GM23338 (cell line): ENCODE results near the gene TSPAN32. TPM values are rescaled to one million over a fixed set of nuclear protein-coding genes. Genes with fewer than 3 reads are reported as not detected.

ENCODE experiments used
- ATAC-seq: fragments of 200-7000 bp; cut with Tn5 transposase; 3 replicates; pipeline ENCODE4 v1.9.1; 2020
- DNase-seq: peaks from one replicate; pipeline ENCODE4 v3.0.0-alpha.2; 2015; ENCODE audit warnings: low spot score
- H2AFZ ChIP-seq: fragments of 200-600 bp; sonication (generic); 2 replicates; pipeline ENCODE4 v1.8.0; 2016; ENCODE audit warnings: antibody characterized with exemption, mild to moderate bottlenecking, moderate library complexity
- H3F3A ChIP-seq: fragments of 200-600 bp; sonication (generic); replicated peaks from 2 replicates; pipeline ENCODE4 v1.8.0; 2017; ENCODE audit warnings: antibody characterized with exemption, mixed run types, low read depth
- H3K27ac ChIP-seq: fragments of 200-600 bp; sonication (generic); 2 replicates; pipeline ENCODE4 v1.6.1; 2016; ENCODE audit warnings: low read depth
- H3K27me3 ChIP-seq: fragments of 200-600 bp; sonication (generic); 2 replicates; pipeline ENCODE4 v1.8.0; 2016; ENCODE audit warnings: mild to moderate bottlenecking, mixed run types, moderate library complexity; ENCODE audit not compliant: insufficient read depth
- H3K36me3 ChIP-seq: fragments of 200-600 bp; sonication (generic); 2 replicates; pipeline ENCODE4 v1.8.0; 2016; ENCODE audit warnings: mild to moderate bottlenecking; ENCODE audit not compliant: insufficient read depth
- H3K4me1 ChIP-seq: fragments of 200-600 bp; sonication (generic); 2 replicates; pipeline ENCODE4 v1.8.0; 2016; ENCODE audit warnings: mild to moderate bottlenecking, moderate library complexity; ENCODE audit not compliant: insufficient read depth
- H3K4me2 ChIP-seq: fragments of 200-600 bp; sonication (generic); 2 replicates; pipeline ENCODE4 v1.7.1; 2017; ENCODE audit warnings: mixed run types
- H3K4me3 ChIP-seq: fragments of 200-600 bp; sonication (generic); 2 replicates; pipeline ENCODE4 v1.6.1; 2016; ENCODE audit warnings: mixed run types
- H3K79me2 ChIP-seq: fragments of 200-600 bp; sonication (generic); replicated peaks from 2 replicates; pipeline ENCODE4 v1.8.0; 2017; ENCODE audit warnings: mild to moderate bottlenecking; ENCODE audit not compliant: insufficient read depth
- H3K9me2 ChIP-seq: fragments of 200-600 bp; sonication (generic); 2 replicates; pipeline ENCODE4 v1.8.0; 2017; ENCODE audit not compliant: insufficient read depth
- H4K20me1 ChIP-seq: fragments of 200-600 bp; sonication (generic); replicated peaks from 2 replicates; pipeline ENCODE4 v1.8.0; 2017; ENCODE audit warnings: mild to moderate bottlenecking; ENCODE audit not compliant: insufficient read depth
- H3K27ac Mint-ChIP-seq: 2 replicates; pipeline ENCODE4 v1.8.0; 2020; ENCODE audit warnings: inconsistent platforms, mild to moderate bottlenecking, moderate library complexity, mixed read lengths
- H3K27me3 Mint-ChIP-seq: 3 replicates; pipeline ENCODE4 v1.8.0; 2022; ENCODE audit warnings: low read depth, mild to moderate bottlenecking, moderate library complexity, mixed read lengths, inconsistent platforms; ENCODE audit not compliant: insufficient read depth, poor library complexity
- H3K36me3 Mint-ChIP-seq: 3 replicates; pipeline ENCODE4 v1.8.0; 2021; ENCODE audit warnings: low read depth, mild to moderate bottlenecking, inconsistent platforms, moderate library complexity, mixed read lengths
- H3K4me1 Mint-ChIP-seq: 3 replicates; pipeline ENCODE4 v1.8.0; 2020; ENCODE audit warnings: mild to moderate bottlenecking, inconsistent platforms, mixed read lengths
- H3K4me3 Mint-ChIP-seq: 3 replicates; pipeline ENCODE4 v1.8.0; 2021; ENCODE audit warnings: moderate library complexity, mild to moderate bottlenecking, inconsistent platforms, mixed read lengths
- H3K9me3 Mint-ChIP-seq: 3 replicates; pipeline ENCODE4 v1.8.0; 2020; ENCODE audit warnings: moderate library complexity, mild to moderate bottlenecking, inconsistent platforms, mixed read lengths
- CTCF ChIP-seq, 2 experiments: fragments of 200-600 bp in 1 of 2; sonication (generic) in 1 of 2; conservative IDR thresholded peaks; 2 replicates each; pipeline versions ENCODE4 v1.5.1 to v1.6.1; 2016 to 2017; ENCODE audit warnings: antibody characterized with exemption in 2 of 2, low read depth in 2 of 2, mild to moderate bottlenecking in 2 of 2, moderate library complexity in 1 of 2
- ETS1 ChIP-seq: IDR thresholded peaks from 2 replicates; pipeline ENCODE4 v1.6.1; 2016; ENCODE audit warnings: antibody characterized with exemption
- EZH2 ChIP-seq: fragments of 200-600 bp; sonication (generic); IDR thresholded peaks from one replicate; pipeline ENCODE4 v1.8.0; 2017; ENCODE audit warnings: antibody characterized with exemption, mild to moderate bottlenecking, low read depth; ENCODE audit not compliant: unreplicated experiment
- NANOG ChIP-seq: IDR thresholded peaks from 2 replicates; pipeline ENCODE4 v1.6.1; 2016; ENCODE audit warnings: antibody characterized with exemption, borderline replicate concordance
- STAT1 ChIP-seq: IDR thresholded peaks from one replicate; pipeline ENCODE4 v1.6.1; 2016; ENCODE audit warnings: antibody characterized with exemption; ENCODE audit not compliant: unreplicated experiment
- ZNF114 ChIP-seq: fragments of 250-450 bp; sonication (Bioruptor Pico); IDR thresholded peaks from 2 replicates; pipeline ENCODE4 v1.5.0; 2020; ENCODE audit warnings: mild to moderate bottlenecking, moderate library complexity
- ZNF462 ChIP-seq: fragments of 250-450 bp; sonication (Bioruptor Pico); IDR thresholded peaks from 2 replicates; pipeline ENCODE4 v1.5.0; 2020; ENCODE audit warnings: mild to moderate bottlenecking, moderate library complexity
- polyA plus RNA-seq: library from polyadenylated mRNA; unstranded; fragments of >200 nt; fragmentation: Nextera tagmentation; extraction: Ambion mirVana; gene quantifications from 2 replicates; pipeline ENCODE4 v1.2.1, GENCODE V29; 2016
- total RNA-seq: library from RNA; depleted of rRNA; stranded (reverse); fragments of >200 nt; shearing (Covaris generic); gene quantifications from 2 replicates; pipeline ENCODE4 v1.2.3, GENCODE V29; 2014

The TSPAN32 gene
- total and polyA plus RNA-seq, 2 experiments from 2014 or later, result not detected

- H3K4me3 Mint-ChIP-seq, result no peak overlapping the region
- no peak for TF ChIP-seq STAT1
- peak in 1 of 2 experiments; percentile 47; a peak in 3 of 4 replicates for TF ChIP-seq CTCF (conservative IDR thresholded peaks at IDR 0.05; ENCODE audit: low read depth in 2 of 2)
- ATAC-seq, result peak; percentile 60
- Histone ChIP-seq H4K20me1 (no peaks in the 10 kb centered on the region), H3K79me2 (no peaks in the 10 kb centered on the region), H3K4me1 (no peaks in the 10 kb centered on the region), H2AFZ (no peak overlapping the region), H3K4me3 (no peak overlapping the region), H3K9me2 (no peaks in the 10 kb centered on the region), H3K27ac (no peak overlapping the region), H3K27me3 (no peaks in the 10 kb centered on the region), H3F3A (no peaks in the 10 kb centered on the region), H3K4me2 (no peak overlapping the region), H3K36me3 (no peaks in the 10 kb centered on the region)
- DNase-seq, result peak; percentile 42
- no peaks in the 10 kb centered on the region for H3K9me3 Mint-ChIP-seq
- H3K27me3 Mint-ChIP-seq, result peaks cover 10% of the 10 kb centered on the region
- H3K4me1 Mint-ChIP-seq, result 0 out of 3 replicates have a peak, but pooled peaks cover 2% of the 10 kb centered on the region
- H3K36me3 Mint-ChIP-seq, result no peaks in the 10 kb centered on the region
- no peak overlapping the region for H3K27ac Mint-ChIP-seq
Measured at GRCh38 chr11:2312232-2313042, 10.6 kb downstream of the TSPAN32 start.

- Histone ChIP-seq H3K9me2 (no peaks in the 10 kb centered on the region), H3K4me2 (no peak overlapping the region)
- no peak overlapping the region for H3K27ac Mint-ChIP-seq
- TF ChIP-seq ZNF114 (no peak), EZH2 (no peak), ZNF462 (no peak), NANOG (no peak), STAT1 (no peak), ETS1 (no peak)
Measured at GRCh38 chr11:2313051-2313951, 11.5 kb downstream of the TSPAN32 start.

More at GRCh38 chr11:2313051-2313951, 11.5 kb downstream of the TSPAN32 start:
- DNase-seq (no peak), ATAC-seq (no peak)
- no peaks in the 10 kb centered on the region for H3K4me1 Mint-ChIP-seq
- Histone ChIP-seq H3K4me1 (no peaks in the 10 kb centered on the region), H3K27me3 (no peaks in the 10 kb centered on the region), H2AFZ (no peak overlapping the region), H3F3A (no peaks in the 10 kb centered on the region), H3K4me3 (no peak overlapping the region), H3K36me3 (no peaks in the 10 kb centered on the region), H3K27ac (no peak overlapping the region), H4K20me1 (no peaks in the 10 kb centered on the region), H3K79me2 (no peaks in the 10 kb centered on the region)
- H3K36me3 Mint-ChIP-seq, result no peaks in the 10 kb centered on the region; the same call in 2 of the 3 replicates
- H3K9me3 Mint-ChIP-seq, result peaks cover 3% of the 10 kb centered on the region; the same call in 1 of the 3 replicates
- H3K4me3 Mint-ChIP-seq, result no peak overlapping the region
- H3K27me3 Mint-ChIP-seq, result peaks cover 10% of the 10 kb centered on the region
